Measurements from ENCODE around the gene PRIM2.
"Not testable (repeated sequence)": the region's sequence is repeated elsewhere in the genome, so short reads cannot be mapped to it uniquely, and the experiment has no call there.

PRIM2 gene

DNA sequence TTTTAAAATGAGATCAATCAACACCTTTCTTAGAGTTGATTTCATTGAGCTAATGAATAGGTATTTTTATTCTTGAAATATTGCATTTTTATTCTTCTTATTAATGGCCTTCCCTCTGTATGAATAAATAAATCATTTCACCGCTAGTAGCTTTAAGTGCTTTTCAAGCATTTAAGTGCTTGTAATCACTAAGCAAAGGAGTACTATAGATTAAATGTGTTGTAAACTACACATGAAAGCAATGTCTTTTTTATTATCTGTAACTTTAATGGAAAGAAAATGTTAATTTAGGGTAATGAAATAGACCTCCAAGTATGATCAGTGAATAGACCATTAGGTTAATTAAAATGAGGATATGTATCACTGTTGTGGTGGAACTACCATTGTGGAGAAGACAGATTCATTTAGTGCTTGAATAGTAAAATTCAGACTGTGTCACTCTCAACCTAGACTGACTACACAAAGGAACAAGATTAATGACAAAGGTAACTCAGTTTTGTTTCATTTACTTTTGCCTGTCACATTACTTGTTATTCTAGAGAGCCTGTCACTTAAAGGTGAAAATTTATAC lies 132.2 kb downstream of the PRIM2 start:
- DNase-seq, result not testable (repeated sequence)

DNA sequence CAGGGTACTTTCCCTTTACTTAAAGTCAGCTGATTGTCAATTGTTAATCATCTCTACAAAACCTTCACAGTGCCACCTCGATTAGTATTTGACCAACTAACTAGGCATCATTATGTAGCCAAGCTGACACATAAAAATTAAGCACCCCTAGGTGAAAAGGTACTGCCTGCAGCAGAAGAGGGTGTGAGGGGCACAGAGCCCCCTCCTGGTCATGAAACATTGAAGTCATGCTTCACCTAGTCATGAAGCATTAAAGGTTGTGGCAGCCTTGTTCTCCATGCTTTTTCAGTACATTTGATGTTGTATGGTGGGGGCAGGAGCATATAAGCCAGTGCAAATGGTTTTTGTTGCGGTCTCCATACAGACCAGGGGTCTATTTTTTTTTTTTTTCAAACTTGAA lies 142.4 kb downstream of the PRIM2 start:
- DNase-seq, result not testable (repeated sequence)

DNA sequence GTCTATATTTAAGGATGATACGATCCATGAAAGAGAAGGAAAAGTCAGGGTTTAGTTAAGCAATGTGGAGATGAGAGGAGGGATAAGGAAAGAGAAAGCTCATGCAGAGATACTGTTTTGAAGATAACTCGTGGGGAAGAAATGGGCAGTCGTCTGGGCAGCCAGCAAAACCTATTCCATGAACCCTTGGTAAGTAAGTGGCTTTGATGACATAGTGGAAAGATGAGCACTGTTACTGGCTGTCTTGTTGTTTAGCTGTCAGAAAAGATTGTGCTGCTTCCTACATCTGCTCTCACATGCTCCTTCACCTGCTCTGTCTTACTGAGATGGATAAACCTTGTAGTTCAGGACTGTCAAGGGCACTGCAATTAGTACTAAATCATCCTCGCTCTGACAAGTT lies 143.6 kb downstream of the PRIM2 start:
- not testable (repeated sequence) for DNase-seq

DNA sequence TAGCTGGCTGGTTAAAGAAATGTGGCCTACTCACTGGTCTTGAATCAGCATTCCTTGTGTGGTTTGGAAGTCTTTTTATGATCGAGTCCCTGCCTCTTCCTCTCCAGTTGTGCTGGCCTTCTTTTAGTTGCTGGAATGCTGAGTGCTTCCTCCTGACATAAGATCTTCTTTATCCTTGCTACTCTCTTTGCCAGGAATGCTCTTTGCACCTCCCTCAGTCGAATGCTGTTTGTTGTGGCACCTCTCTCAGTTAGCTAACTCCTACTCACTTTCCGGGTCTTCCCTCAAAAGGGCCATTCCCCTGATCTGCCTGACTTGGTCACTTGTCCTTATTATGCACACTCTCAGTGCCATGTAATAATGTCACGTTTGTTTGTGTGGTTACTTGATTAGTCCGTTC lies 146.4 kb downstream of the PRIM2 start:
- not testable (repeated sequence) for DNase-seq

DNA sequence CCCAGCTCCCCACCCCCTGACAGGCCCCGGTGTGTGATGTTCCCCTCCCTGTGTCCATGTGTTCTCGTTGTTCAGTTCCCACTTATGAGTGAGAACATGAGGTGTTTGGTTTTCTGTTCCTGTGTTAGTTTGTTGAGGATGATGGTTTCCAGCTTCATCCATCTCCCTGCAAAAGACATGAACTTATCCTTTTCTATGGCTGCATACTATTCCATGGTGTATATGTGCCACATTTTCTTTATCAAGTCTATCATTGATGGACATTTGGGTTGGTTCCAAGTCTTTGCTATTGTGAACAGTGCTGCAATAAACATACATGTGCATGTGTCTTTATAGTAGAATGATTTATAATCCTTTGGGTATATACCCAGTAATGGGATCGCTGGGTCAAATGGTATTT lies 148.5 kb downstream of the PRIM2 start:
- DNase-seq, result not testable (repeated sequence)

DNA sequence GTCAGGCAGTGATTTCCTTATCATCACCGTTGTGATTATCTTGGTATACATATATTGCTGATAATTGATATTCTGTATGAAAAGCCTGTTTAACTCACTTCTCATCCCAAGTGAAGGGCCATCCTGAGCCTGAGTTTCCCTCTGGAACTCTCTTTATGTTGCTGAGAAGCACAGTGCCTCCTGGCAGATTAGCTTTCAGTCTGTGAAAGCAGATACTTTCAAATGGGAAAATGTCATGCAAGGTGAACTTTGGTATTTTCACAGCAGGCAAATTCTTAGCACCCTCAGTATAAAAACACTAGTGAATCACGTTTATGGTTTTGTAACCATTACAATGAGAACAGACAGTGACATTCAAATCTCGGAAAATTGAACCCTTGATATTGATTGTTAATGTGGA lies 151.6 kb downstream of the PRIM2 start:
- DNase-seq, result no peak

DNA sequence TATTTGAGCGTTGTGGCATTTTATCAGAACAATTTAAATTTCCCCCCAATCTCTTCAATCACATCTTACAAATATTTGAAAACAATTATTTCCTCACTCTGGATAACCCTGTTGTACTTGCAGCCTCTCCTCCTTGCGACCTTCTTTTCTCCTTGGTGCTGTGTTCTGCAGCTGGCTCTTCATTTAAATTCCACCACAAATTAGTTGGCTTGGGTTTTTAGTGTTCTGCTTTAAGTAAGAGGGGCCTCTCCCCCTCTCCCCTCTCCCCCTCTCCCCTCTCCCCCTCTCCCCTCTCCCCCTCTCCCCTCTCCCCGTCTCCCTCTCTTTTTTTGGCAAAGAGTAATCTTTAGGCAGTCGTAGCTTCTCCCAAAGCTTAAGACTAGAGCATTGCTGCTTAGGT lies 152.7 kb downstream of the PRIM2 start:
- DNase-seq, result not testable (repeated sequence)

DNA sequence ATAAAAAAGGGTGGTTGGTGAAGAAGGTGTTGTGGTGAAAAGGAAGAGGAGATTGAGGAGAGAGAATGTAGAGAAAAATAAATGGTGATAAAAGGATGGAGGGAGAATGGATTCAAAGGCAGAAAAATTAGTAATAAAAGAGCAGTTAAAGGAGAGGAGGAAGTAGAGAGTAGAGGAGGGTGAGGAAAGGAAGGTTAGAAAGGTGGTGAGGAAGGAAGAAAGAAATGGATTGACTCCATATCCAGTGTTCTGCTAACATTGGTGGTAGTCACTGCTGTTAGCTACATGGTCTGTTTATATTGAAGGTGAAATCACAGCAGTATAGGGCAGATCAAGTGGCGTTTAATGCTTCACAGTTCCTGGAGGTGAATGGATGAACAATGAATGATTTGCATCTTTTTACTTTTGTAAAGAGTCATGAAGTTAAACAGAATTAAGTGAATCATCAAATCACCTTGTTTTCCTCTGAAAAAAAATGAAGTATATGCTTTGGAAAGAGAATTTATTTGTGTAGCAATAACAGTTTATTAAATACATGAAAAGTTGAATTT lies 154.0 kb downstream of the PRIM2 start:
- not testable (repeated sequence) for DNase-seq

DNA sequence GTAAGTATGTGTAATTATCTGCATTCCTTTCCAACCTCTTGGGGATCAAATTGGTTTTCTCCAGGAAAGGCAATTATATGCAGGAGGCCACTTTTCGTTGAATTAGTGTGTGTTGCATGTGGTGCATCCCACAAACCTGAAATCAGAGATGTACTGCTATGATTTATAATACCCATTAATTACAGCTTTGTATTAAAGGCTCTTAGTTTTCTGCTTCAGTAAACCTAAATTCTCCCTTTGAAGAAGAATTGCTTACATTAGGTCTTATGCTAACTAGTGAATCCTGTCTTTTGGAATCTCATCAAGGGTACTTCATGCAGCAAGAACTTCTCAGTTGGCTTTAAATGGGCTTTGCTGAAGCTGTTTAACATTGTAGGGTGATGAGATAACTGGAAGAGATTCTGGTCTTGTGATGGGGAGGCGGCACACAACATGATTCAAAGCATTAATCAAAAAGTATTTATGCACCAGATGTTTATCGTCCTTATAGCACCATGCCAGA lies 155.5 kb downstream of the PRIM2 start:
- not testable (repeated sequence) for DNase-seq

DNA sequence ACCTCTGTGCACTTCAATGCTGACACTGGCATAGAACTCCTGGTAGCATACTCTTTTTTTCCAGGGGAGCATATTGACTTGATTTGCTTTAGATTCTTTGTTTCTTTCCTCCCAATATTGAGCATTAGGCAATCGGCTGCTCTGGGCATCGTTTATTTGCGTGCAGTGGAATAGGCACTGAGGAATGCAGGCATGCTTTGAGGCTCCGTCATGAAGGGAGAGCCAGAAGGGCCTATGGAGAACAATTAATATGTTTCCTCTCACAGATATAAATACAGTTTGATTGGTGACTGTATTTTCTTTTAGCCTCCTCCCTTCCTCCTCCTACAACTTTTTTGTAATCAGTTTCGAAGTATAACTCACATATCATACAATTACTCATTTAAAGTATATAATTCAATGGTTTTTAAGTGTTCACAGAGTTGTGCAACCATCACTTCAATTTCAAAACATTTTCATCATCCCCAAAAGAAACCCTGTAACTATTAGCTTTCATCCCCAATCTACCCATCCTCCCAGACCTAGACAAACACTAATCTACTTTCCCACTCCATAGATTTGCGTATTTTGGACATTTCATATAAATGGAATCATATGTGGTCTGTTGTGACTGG lies 157.5 kb downstream of the PRIM2 start:
- DNase-seq, result not testable (repeated sequence)

DNA sequence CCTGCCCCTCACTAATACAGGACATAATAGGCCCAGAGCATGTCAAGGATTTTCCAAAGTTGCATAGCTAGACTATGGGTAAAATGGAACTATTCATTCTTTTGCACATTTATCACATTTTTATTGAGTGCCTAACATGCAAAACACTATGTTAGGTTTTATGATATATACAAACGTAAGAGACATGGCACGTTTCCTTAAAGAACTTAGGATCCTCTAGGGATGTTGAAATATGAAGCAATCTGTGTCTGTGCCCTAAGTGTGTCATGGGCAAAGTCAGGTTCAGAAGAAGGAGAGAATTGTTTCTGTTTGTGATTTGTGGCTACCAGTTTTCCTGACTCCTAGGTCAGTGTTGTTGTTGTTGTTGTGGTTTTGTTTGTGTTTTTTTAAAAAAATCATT lies 158.2 kb downstream of the PRIM2 start:
- not testable (repeated sequence) for DNase-seq

DNA sequence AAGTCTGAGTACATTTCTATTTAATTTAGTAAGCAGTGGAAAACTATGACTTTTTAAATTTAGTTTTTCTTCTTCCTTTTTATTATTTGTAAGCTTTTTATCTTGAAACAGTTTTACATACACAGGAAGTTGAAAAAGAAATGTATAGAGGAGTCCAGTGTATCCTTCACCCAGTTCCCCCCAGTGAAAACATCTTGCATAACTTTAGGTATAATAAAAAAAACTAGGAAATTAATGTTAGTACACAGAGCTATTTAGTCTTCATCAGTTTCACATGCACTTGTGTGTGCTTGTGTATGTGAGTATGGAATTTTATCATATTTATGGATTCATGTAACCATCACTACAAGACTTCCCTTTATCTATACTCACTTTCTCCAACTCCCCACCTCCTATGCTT lies 162.8 kb downstream of the PRIM2 start:
- not testable (repeated sequence) for DNase-seq

DNA sequence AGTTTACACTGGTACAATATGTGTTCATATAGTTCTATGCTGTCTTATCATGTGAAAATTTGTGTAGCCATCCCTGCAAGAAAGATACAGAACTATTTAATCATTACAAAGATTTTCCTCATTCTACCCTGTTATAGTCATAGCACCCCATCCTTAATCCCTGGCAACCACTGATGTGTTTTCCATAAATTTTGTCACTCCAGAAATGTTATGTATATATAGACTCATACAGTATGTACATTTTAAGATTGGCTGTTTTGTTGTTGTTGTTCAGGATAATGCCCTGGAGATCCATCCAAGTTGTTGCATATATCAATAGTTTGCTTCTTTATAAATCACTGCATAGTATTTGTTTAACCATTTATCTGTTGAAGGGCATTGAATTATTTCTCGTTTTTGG lies 163.7 kb downstream of the PRIM2 start:
- not testable (repeated sequence) for DNase-seq

DNA sequence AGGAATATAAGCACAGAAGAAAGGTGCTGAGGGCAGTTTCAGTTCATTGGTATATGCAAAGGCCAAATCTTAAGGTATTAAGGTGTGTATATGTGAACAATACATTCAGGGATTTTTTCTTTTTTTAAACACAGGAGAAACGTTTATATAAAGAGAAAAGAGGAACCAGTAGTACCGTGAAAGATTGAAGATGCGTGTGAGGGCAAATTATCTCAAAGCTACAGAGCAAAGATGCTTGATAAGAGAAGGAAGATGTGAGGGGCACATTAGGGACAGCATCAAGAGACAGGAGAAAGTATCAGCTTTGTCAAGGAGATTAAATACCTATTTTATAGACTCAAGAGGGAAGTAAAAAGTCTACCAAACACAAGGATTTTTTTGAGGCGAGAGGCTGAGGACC lies 165.0 kb downstream of the PRIM2 start:
- DNase-seq, result not testable (repeated sequence)

DNA sequence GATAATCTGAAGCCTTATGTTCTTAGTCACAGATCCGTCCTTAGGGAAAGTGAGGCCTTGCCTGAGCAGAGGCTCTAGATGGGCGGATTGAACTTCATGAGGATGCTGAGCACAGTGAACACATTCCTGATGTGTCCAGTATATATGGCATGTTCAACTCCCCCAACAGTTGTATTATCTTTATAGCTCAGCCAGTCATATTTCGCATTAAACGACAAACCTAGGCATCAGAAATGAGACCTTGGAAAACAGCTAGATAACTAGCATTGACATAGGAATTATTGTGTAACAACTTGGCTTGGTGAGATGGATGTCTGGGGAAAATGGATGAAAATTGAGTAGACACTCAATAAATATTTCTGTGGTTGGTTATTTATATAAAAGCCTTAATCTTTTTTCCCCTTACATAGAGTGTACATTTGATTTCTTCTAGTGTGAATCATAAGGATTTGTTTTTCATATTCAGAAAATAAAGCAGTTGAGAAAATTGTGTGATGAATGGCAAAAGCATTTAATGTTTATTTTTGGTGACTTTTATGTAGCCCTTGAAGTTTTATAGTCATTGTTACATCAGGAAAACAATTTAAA lies 169.2 kb downstream of the PRIM2 start:
- DNase-seq, result not testable (repeated sequence)

DNA sequence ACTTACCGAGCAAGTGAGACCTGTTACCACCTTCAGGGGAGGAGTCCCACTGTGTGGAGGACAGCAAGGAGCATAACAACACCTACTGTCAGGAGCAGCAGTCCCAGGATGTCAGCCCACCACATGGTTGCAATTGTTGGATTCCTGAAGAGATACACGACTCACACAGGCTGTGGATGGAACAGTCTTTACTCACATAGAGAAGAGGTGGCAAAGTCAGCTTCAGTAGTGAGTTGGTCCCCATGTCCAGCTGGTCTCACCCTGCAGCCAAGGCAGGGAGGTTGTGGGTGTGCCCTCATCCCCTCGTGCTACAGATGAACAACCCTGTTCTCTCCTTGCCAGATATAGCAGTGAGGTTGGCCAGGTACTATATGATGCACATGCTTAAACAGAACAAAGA lies 171.1 kb downstream of the PRIM2 start:
- DNase-seq, result not testable (repeated sequence)

DNA sequence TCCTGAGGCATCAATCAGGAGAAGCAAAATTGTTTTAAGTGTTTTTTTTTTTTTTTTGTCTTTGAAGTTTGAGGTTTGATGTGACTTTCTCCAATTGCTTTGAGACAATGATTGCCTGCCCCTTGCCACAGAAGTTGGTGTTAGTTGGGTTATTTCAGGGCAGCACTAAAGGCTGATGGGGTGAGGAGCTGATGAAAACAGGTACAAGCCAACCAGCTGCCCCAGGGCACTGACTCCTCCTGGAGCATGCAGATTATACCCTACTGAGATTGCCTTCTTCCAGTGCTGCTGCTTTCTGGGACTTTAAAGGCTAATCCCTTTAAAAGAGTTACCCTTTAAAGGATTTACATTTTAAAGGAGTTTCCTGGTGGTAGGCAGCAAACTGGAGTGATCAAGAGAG lies 172.5 kb downstream of the PRIM2 start:
- not testable (repeated sequence) for DNase-seq

DNA sequence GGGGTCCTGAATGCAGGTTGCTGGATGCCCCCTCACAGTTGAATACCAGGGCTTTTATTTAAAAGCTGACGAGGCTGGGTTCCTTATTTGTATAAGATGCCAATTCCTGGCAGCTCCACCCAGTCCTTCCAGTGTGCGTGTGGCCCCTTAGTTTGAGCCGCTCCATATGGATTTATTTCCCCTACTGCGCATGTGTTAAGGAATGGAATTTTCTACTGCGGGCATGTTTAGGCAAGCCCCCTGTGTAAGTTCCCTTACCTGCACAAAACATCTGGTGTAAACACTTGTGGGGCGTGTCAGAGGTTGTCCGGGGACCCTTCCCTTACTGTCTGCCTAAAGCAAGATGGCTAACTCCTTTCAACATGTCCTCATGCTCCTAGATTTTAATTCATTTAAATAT lies 174.4 kb downstream of the PRIM2 start:
- not testable (repeated sequence) for DNase-seq

DNA sequence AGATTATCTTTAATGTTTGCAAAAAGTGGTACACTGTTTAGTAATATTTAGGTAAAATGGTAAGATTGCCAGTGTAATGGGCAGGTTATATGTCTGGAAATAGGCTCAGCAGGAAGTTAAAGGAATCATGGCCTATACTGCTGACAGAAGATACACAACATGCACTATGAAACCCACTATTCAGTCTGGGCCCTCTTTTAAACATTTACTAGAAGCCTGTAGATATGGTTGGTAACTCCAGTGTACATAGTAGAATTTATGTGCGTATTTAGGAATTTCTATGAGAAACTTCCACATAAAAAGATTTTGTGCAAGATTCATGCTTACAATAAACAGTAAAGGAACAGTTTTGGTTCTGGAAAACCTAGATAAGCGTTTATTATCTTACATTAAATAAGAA lies 178.8 kb downstream of the PRIM2 start:
- DNase-seq, result not testable (repeated sequence)

DNA sequence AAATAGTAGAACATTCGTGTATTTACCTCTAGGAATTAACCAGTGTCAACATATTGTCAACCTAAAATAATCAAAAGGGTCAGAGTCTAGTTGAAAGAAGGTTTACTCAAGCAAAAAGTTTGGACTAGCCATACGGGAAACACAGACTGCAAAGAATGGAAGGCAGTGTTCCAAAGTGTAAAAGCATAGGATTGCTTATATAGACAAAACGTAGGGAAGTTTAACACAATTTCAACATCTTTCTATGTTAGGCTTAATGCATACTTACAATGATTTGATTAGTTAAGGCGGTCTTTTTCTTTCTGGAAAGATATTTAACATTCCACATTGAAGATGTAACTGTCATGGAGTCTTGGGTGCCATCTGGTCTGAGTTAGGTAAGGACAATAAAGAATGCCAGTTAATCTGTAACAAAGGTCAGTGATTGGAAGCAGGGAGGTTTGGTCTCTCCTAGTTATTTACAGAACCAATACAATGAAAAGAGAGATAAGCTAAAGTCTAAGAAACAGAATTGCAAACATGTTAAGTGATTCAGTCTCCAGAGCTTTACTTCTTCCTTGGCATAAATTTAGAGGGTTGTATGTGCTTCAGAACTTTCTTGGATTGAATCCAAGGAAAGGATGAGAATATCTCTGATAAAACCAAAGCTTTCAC lies 183.1 kb downstream of the PRIM2 start:
- not testable (repeated sequence) for DNase-seq

DNA sequence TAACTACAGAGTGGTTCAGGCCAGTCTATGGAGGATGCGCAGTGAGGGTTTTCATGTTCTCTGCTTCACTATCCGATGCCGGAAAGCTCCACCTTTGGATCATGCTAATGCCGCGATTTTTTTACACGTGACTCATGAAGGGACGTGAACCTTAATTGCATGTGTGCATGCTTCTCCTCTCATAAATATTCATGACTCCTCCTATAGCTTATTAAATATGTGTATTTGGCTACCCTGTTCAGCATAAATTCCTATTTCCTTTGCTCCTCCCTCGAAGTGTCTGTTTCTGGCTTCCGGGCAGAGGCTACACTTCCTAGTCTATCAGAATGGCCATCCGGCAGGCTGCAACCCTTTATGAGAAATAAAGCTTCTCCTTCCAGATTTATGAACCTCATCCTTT lies 185.0 kb downstream of the PRIM2 start:
- not testable (repeated sequence) for DNase-seq

DNA sequence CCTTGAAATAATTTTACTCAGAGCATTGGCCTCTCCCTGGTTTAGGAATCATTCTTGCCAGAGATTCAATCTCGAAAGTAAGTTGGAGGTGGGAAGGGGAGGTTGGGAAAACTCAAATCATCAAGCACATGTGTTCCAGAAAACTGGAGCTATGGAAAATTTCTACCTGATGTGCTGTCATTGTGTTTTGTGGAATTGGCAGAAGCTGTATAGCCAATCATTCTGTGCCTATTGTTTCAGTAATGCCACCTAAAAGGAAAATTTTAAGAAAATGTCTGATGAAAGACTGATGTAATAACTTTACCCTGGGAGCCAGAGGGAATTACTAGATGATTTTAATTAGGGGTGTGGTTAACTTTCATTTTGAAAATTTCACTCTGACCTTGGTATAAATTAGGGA lies 187.8 kb downstream of the PRIM2 start:
- DNase-seq, result not testable (repeated sequence)

DNA sequence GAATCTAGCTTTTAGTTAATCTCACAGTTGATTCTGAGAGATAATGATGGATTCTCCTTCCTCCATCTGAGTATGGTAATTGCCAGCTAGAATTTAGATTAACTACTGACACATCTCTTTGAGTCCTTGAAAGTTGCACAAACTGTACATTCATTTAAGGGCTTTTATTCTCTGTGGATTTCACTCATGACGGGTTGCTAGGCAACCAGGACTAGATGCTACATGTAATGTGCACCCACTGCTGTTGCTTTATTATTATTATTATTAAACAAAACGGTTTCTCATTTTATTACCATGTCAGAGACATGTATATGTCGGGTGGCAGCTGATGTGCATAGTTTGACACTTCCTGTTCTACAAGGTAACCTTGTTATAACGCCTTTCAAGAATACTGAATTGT lies 193.0 kb downstream of the PRIM2 start:
- not testable (repeated sequence) for DNase-seq

Data from SIG-M5 (cell line).